ENCODE results near the gene AGAP3. TPM values are rescaled to one million over a fixed set of nuclear protein-coding genes. Genes with fewer than 3 reads are reported as not detected.

The AGAP3 gene
- total RNA-seq, 2 donors from 2014 or later: 53.0 to 61.5 TPM

DNA sequence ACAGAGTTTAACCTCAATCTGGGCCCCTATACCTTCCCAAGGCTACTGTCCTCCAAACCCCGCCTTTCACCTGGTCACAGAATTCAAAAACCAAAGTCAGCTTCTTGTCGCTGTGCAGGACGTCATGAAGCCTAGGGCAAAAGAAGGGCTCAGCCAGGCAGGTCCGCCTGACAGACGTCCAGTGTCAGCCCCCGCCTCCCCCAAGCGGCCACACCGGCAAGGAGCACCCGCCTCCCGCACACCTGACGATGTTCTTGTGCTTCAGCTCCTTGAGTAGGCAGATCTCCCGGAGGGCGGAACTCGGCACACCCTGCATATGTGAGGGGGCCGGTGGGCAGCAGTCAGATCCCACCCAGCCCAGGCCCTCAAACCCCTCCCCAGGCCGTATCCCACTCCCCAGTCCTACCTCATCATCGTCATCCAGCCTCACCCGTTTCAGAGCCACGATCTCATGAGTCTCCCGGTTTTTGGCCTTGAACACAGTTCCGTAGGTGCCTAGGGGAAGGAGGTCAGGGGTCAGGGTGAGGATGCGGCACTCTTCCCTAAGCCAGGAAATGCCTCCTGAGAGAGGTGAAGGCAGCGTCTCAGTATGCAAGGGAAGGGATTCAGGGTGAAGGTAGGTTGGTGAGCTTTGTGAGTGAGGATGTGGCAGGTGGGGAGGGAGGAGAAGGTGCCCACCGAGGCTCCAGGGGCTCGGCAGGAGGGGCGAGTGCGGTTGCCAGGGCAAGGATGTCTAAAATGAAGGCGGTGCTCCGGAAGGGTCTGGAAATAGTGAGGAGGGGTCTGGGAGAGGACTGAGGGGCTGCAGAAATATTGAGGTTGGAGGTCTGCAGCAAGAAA is 29.4 kb upstream of the AGAP3 start:
- intact Hi-C loops (cut with DNase I): loop anchor here in 1 of 2 donors (10.0 kb wide), 1 partner anchor 168 kb away; the partner anchor contains the start of gene ABCF2
- DNase-seq: no peak

GRCh38 chr7:151057506-151057988 is 28.7 kb upstream of the AGAP3 start, which contains the start of gene CDK5:
Gene CDK5 (minus strand): TSS chr7:151057897. CDS start chr7:151057848, 49 bp downstream.
- ATAC-seq (peak in 1 of 2 donors; percentile 0), DNase-seq (no peak)
- intact Hi-C loops (cut with DNase I): loop anchor here in 1 of 2 donors (10.0 kb wide), 1 partner anchor 167 kb away; the partner anchor contains the start of gene ABCF2

More for the DNA sequence above, 29.4 kb upstream of the AGAP3 start:
- no peak for ATAC-seq

GRCh38 chr7:151057989-151058780 is 28.1 kb upstream of the AGAP3 start:
- intact Hi-C loops (cut with DNase I): loop anchor here in 1 of 2 donors (2.0 to 10.0 kb wide), 2 partner anchors 29 to 167 kb away; partner anchors contain the start of genes ABCB8 and ABCF2
- ATAC-seq: peak; percentile 89 to 90

DNA sequence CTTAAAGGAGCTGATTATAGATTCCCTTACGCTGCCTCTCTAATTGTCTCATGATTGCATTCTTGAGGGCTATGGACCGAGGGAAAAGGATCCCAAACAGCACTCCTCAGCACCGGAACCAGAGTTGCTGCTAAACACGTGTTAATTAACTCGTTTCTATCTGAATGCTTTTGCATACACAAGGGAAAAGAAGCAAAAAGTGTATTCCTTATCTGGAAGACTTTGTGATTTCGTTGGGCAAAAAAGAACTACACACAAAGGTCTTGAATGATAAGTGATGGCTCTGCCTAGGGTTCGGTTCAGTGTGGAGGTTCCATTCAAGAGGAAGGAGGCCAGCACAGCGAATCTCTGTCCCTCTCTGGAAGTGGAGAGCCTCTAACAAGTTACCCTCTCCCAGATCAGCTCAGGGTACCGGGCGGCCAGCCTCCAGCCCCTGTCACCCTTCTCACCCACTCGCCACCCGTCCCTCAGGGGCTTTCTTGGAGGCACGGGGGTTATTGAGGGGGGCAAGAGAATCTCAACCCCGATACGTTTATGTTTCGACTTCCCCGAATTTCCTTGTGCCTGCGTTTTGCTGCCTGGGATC is 27.4 kb upstream of the AGAP3 start:
- intact Hi-C loops (cut with DNase I): loop anchor here in 1 of 2 donors (2.0 to 10.0 kb wide), 2 partner anchors 30 to 166 kb away; partner anchors contain the start of genes ABCB8 and ABCF2
- ATAC-seq: no peak
- no peak for DNase-seq

More at GRCh38 chr7:151057989-151058780, 28.1 kb upstream of the AGAP3 start:
- DNase-seq: peak; percentile 99

DNA sequence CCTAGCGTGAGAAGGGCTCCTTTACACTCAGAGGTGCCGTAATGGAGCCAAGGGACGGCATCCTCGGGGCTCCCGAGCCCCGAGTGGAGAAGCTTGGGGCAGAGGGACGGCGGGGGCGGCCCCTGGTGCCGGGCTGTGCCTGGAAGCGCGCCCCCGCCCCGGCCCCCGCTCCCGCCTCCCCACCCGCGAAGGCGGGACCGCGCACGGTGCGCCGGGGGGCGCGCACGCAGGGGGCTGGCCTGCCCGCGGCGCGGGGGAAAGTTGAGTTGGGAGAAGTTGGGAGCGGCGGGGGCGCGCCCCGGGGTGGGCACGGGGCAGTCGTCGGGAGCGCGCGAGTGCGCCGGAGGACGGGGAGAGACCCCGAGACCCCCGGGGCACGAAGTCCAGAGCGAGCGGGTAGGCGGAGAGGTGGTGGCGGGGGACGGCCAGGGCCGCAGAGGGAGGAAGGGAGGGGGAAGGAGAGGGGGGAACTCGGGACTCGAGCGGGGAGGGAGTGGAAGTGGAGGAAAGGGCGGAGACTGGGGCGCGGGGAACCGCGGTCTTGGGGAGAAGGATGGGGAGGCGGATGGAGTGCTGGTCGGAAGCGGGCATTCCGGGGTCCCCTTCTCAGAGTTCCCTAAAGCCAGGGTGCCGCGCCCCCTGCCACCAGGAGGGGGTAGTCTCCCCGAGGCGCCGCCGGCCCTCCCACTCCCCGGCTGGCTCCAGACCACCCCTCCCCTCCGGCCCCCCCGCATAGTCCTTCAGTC is 26.7 kb upstream of the AGAP3 start, which contains the start of gene SLC4A2:
Gene SLC4A2, plus strand, starts transcription at position 223 of the 746 bp plus-strand sequence. CDS start 2,399 bp downstream, outside the sequence.
- intact Hi-C loops (cut with DNase I): loop anchor here in 1 of 2 donors (2.0 to 10.0 kb wide), 3 partner anchors 25 to 165 kb away; partner anchors contain the start of genes ABCB8 and ABCF2
- DNase-seq: peak; percentile 84
- peak; percentile 65 to 74 for ATAC-seq

- intact Hi-C loops (cut with DNase I): loop anchor here in 1 of 2 donors (2.0 kb wide), 1 partner anchor 25 kb away; no protein-coding TSS in a partner anchor
- DNase-seq (no peak), ATAC-seq (no peak)
Observed at GRCh38 chr7:151060113-151060415, 26.2 kb upstream of the AGAP3 start.

GRCh38 chr7:151060416-151061212 is 25.7 kb upstream of the AGAP3 start:
- intact Hi-C loops (cut with DNase I): loop anchor here in 1 of 2 donors (2.0 kb wide), 1 partner anchor 24 kb away; no protein-coding TSS in a partner anchor
- no peak for ATAC-seq
- DNase-seq: no peak

GRCh38 chr7:151061213-151062110 is 24.8 kb upstream of the AGAP3 start:
- ATAC-seq (no peak), DNase-seq (no peak)
- intact Hi-C loops (cut with DNase I): loop anchor here in 1 of 2 donors (2.0 kb wide), 1 partner anchor 23 kb away; no protein-coding TSS in a partner anchor

DNA sequence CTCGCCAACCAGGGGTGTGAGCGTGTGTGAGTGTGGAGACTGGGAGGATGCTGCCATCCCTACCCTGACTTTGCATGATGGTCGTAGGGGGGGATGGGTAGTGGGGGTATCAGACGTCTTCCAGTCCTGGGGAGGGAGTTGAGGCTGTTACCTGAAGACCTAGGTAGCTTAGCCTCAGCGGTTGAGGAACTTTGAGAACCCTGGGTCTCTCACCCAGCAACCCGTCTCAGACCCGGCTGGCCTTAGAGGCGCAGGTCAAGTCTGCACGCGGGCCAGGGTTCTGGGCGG is 24.2 kb upstream of the AGAP3 start:
- DNase-seq (no peak), ATAC-seq (no peak)
- intact Hi-C loops (cut with DNase I): no loop called here

- peak; percentile 54 for DNase-seq
- ATAC-seq: peak; percentile 6 to 44
- intact Hi-C loops (cut with DNase I): no loop called here
Observed at GRCh38 chr7:151062399-151063211, 23.7 kb upstream of the AGAP3 start.

- DNase-seq: peak; percentile 60
- intact Hi-C loops (cut with DNase I): no loop called here
- peak; percentile 2 to 6 for ATAC-seq
Observed at GRCh38 chr7:151063212-151063561, 23.1 kb upstream of the AGAP3 start.

GRCh38 chr7:151064454-151064853 is 21.8 kb upstream of the AGAP3 start:
- DNase-seq (no peak), ATAC-seq (no peak)
- intact Hi-C loops (cut with DNase I): no loop called here

DNA sequence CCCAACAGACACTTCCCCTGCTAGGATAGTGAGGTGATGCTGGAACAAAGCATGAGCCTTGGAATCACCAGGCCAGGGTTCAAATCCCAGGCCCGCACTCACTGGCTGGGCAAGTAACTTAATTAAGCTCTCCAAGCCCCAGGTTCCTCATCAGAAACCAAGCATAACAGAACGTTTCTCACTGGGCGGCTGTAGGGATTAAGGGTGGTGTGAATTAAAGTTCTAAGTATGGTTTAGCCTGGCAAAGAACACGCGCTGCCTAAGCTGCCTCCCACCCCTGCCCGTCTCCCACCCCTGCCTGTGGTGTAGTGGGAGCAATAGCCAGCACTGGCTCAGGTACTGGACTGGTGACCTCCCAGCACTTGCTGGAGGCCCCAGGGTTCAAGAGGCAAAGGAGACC is 21.3 kb upstream of the AGAP3 start:
- DNase-seq: no peak
- intact Hi-C loops (cut with DNase I): no loop called here
- no peak for ATAC-seq

DNA sequence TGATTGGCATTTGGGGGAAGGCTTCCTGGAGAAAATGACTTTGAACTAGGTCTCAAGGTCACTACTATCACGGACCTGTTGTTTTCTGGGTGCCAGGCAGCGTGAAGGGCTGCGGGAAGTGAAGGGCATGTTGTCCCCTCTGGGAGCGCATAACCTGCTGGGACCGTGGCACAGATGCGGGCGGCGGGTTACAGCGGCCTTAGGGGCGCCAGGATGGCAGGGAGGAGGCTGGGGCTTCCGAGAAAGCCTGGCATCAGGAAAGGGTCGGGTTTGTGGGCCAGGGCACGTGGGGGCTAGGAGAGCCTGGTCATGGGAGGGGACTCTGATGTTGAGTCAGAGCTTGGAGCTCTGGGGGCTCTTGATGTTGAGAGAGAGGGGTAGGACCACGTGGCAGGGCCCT is 20.8 kb upstream of the AGAP3 start:
- intact Hi-C loops (cut with DNase I): no loop called here
- no peak for ATAC-seq
- no peak for DNase-seq

DNA sequence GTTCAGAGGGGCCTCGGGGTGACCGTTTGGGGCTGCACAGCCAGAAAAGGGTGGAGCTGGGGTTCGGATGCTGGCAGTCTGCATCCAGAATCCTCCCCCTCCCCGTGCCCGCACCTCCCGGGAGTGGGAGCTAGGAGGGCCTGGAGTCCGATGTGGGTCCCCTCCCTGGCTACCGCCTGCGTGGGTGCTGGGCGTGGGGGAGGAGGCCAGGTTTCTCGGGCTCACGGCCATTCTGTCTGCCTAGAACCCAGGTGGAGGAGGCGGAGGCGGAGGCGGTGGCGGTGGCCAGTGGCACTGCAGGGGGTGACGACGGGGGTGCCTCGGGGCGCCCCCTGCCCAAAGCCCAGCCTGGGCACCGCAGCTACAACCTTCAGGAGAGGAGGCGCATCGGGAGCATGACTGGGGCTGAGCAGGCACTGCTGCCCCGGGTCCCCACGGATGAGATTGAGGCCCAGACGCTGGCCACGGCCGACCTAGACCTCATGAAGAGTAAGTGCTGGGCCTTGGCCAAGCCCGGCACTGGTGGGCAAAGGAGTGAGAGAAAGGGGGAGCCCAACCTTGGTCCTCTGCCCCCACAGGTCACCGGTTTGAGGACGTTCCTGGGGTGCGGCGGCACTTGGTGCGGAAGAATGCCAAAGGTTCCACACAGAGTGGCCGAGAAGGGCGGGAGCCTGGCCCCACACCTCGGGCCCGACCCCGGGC is 19.9 kb upstream of the AGAP3 start:
- intact Hi-C loops (cut with DNase I): no loop called here
- ATAC-seq: no peak
- DNase-seq: no peak

All from left cardiac atrium (tissue), 4 donors.